ENCODE data around the gene TMEM59. TPM values are rescaled to one million over a fixed set of nuclear protein-coding genes. Genes with fewer than 3 reads are reported as not detected.
A peak's percentile ranks its signal among the peaks of the same experiment; 100 is the strongest.
"Not testable (repeated sequence)": the region's sequence is repeated elsewhere in the genome, so short reads cannot be mapped to it uniquely, and the experiment has no call there.

TMEM59 gene
- total RNA-seq, 1 experiment from 2014 or later, result 127 TPM

DNA sequence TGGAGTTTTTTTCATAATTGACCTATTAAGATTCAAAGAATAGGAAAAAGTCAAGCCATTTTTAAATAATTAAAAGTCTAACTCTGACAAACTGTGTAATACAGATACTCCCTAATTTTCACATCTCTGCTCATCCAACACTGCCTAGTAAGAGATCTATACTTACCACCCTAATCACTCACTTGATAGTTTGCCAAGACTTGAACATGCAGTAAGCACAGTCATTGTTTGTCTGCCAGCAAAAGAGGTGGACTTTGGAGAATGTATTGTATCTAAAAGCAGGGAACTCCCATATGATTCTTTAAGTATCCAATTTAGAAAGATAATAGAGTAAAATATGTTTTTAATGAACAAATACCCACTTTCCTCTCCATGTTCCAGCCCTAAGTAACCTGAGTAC lies 15.5 kb downstream of the TMEM59 start:
- H3K27me3 ChIP-seq (ENCODE audit: control insufficient read depth, insufficient read depth, low read length), result no peaks in the 10 kb centered on the region
- H3K36me3 ChIP-seq (replicated peaks; ENCODE audit: control insufficient read depth, insufficient read depth, low read length), result peaks cover 18% of the 10 kb centered on the region
- H3K4me3 ChIP-seq (ENCODE audit: insufficient read depth, low read depth, low read length), result no peak overlapping the region
- DNase-seq, result no peak

GRCh38 chr1:54028306-54029251 lies 24.4 kb downstream of the TMEM59 start:
- H3K4me3 ChIP-seq (ENCODE audit: insufficient read depth, low read depth, low read length), result no peak overlapping the region
- no peak for DNase-seq
- H3K36me3 ChIP-seq (replicated peaks; ENCODE audit: control insufficient read depth, insufficient read depth, low read length), result no peaks in the 10 kb centered on the region; the same call in 1 of the 2 replicates
- H3K27me3 ChIP-seq (ENCODE audit: control insufficient read depth, insufficient read depth, low read length), result no peaks in the 10 kb centered on the region

DNA sequence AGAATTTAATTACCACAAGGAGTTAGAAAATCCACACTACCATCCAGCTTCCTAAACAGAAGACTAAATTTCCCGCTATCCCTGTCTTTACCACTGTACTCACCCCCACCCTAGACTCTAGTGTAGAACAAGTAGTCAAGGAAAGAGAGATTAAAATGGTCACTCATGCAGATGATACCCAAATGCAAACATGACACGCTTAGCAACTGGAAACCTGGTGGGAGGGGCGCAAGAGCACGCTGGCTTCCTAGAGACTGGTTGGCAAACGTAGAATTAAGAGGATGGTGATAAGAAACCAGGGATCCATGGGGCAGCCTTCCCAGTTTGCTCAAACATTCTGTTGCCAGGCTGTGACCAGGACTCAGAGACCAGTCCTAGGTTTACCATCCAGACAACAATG lies 25.2 kb downstream of the TMEM59 start:
- Histone ChIP-seq H3K27me3 (ENCODE audit: control insufficient read depth, insufficient read depth, low read length) (no peaks in the 10 kb centered on the region), H3K36me3 (replicated peaks; ENCODE audit: control insufficient read depth, insufficient read depth, low read length) (no peaks in the 10 kb centered on the region; the same call in 1 of the 2 replicates), H3K4me3 (ENCODE audit: insufficient read depth, low read depth, low read length) (no peak overlapping the region)
- DNase-seq, result no peak

- H3K4me3 ChIP-seq (ENCODE audit: insufficient read depth, low read depth, low read length); H3K36me3 ChIP-seq (replicated peaks; ENCODE audit: control insufficient read depth, insufficient read depth, low read length); H3K27me3 ChIP-seq (ENCODE audit: control insufficient read depth, insufficient read depth, low read length); DNase-seq: not testable (repeated sequence)
Measured at GRCh38 chr1:54024811-54025210, 28.2 kb downstream of the TMEM59 start.

DNA sequence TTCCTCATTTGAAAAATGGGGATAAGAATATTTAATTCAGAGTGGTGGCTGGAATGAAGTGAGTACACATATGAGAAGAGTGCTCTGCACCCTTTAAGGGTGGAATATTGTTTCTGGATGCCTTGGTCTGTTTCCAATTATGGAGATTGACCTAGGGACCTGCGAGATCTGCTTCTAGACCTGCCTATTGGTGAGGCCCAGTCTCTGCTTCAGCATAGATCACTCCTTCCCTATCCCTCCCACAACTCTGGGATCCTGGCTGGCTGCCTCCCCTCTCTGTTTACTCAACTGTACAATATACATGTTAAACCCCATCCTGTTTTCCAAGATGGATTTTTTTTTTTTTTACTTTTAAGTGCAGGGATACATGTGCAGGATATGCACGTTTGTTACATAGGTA lies 28.6 kb downstream of the TMEM59 start:
- no peak for DNase-seq
- H3K27me3 ChIP-seq (ENCODE audit: control insufficient read depth, insufficient read depth, low read length), result no peaks in the 10 kb centered on the region
- no peaks in the 10 kb centered on the region; the same call in 1 of the 2 replicates for H3K36me3 ChIP-seq (replicated peaks; ENCODE audit: control insufficient read depth, insufficient read depth, low read length)
- no peak overlapping the region for H3K4me3 ChIP-seq (ENCODE audit: insufficient read depth, low read depth, low read length)

DNA sequence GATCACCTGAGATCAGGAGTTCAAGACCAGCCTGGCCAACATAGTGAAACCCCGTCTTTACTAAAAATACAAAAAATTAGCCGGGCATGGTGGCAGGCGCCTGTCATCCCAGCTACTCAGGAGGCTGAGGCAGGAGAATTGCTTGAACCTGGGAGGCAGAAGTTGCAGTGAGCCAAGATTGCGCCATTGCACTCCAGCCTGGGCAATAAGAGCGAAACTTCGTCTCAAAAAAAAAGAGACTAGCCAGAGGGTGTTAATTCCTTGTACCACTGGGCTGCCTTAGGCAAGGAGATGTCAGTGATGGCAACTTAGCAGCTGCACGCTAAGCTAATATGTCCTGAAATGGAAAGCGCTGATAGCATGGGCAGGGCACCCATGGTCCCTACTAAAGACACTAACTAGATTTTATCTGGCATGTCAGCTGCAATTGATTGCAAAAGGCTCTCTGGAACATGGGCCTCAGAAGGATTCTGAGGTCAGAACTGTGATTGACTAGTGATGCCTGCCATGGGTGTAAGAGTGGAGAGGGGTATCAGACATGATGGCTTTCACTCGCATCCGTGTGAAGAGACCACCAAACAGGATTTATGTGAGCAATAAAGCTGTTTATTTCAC lies 33.3 kb downstream of the TMEM59 start:
- H3K36me3 ChIP-seq (replicated peaks; ENCODE audit: control insufficient read depth, insufficient read depth, low read length); H3K27me3 ChIP-seq (ENCODE audit: control insufficient read depth, insufficient read depth, low read length); H3K4me3 ChIP-seq (ENCODE audit: insufficient read depth, low read depth, low read length): not testable (repeated sequence)
- peak; percentile 4 for DNase-seq

GRCh38 chr1:54018635-54019034 lies 34.4 kb downstream of the TMEM59 start:
- Histone ChIP-seq H3K27me3 (ENCODE audit: control insufficient read depth, insufficient read depth, low read length) (no peaks in the 10 kb centered on the region; the same call in 1 of the 2 replicates), H3K36me3 (replicated peaks; ENCODE audit: control insufficient read depth, insufficient read depth, low read length) (no peaks in the 10 kb centered on the region), H3K4me3 (ENCODE audit: insufficient read depth, low read depth, low read length) (no peak overlapping the region)
- DNase-seq, result no peak

GRCh38 chr1:54017979-54018378 lies 35.0 kb downstream of the TMEM59 start, which contains the start of gene LDLRAD1:
Gene LDLRAD1 (minus strand): TSS chr1:54018186. CDS start chr1:54018112, 74 bp downstream.
- no peak within 1 kb of the TSS for H3K4me3 ChIP-seq (ENCODE audit: insufficient read depth, low read depth, low read length)
- no peaks in the 10 kb centered on the region for H3K36me3 ChIP-seq (replicated peaks; ENCODE audit: control insufficient read depth, insufficient read depth, low read length)
- DNase-seq, result no peak
- no peaks in the 10 kb centered on the region; the same call in 1 of the 2 replicates for H3K27me3 ChIP-seq (ENCODE audit: control insufficient read depth, insufficient read depth, low read length)

DNA sequence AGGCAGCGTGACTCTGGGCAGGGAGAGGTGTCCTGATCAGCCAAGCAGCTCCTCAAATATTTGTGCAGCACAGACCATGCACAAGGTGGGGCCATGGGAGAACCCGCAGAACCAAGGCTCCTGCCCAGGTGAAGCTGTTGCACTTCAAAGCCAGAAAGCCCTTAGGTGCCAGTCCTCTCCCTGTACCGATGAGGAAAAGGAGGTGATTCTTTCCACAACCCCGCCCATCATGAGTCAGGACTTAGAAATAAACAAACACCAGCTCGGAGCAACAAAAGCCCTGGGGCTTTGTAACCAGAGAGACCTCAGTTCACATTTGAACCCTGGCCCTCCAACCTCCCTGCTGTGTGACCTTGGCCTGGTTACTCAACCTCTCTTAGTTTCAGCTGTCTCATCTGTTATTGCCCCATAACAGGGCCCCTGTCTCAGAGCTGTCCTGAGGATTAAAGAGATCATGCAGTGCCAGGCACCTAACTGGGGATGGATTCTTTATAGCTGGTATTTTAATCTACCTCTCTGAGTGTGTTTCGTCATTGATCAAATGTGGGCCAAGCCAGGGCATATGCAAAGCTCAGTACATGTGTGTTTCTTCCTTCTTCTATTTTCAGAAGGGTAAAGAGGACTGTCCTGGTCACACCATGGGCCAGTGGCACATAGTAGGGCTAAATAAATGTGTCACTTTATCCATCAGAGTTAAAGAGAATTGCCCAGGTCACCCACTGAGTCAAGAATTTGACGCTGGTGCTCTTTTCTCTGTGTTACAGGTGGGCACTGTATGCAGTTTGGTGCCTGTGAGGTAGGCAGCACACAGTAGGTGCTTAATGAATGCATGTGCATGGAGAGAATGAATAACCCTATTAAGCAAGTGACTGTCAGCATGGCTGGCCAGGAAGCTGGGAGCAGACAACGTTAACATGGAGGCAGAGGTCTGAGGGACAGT lies 36.4 kb downstream of the TMEM59 start:
- Histone ChIP-seq H3K36me3 (replicated peaks; ENCODE audit: control insufficient read depth, insufficient read depth, low read length) (no peaks in the 10 kb centered on the region), H3K4me3 (ENCODE audit: insufficient read depth, low read depth, low read length) (no peak overlapping the region), H3K27me3 (ENCODE audit: control insufficient read depth, insufficient read depth, low read length) (no peaks in the 10 kb centered on the region; the same call in 1 of the 2 replicates)
- DNase-seq, result peak; percentile 44

- H3K4me3 ChIP-seq (ENCODE audit: insufficient read depth, low read depth, low read length), result no peak overlapping the region
- H3K27me3 ChIP-seq (ENCODE audit: control insufficient read depth, insufficient read depth, low read length), result no peaks in the 10 kb centered on the region; the same call in 1 of the 2 replicates
- peak; percentile 65 for DNase-seq
- H3K36me3 ChIP-seq (replicated peaks; ENCODE audit: control insufficient read depth, insufficient read depth, low read length), result no peaks in the 10 kb centered on the region
Measured at GRCh38 chr1:54014009-54014629, 38.9 kb downstream of the TMEM59 start.

GRCh38 chr1:54013393-54014008 lies 39.5 kb downstream of the TMEM59 start:
- no peaks in the 10 kb centered on the region for H3K36me3 ChIP-seq (replicated peaks; ENCODE audit: control insufficient read depth, insufficient read depth, low read length)
- no peaks in the 10 kb centered on the region; the same call in 1 of the 2 replicates for H3K27me3 ChIP-seq (ENCODE audit: control insufficient read depth, insufficient read depth, low read length)
- no peak for DNase-seq
- no peak overlapping the region for H3K4me3 ChIP-seq (ENCODE audit: insufficient read depth, low read depth, low read length)

GRCh38 chr1:54012863-54013262 lies 40.1 kb downstream of the TMEM59 start:
- no peaks in the 10 kb centered on the region; the same call in 1 of the 2 replicates for H3K27me3 ChIP-seq (ENCODE audit: control insufficient read depth, insufficient read depth, low read length)
- H3K4me3 ChIP-seq (ENCODE audit: insufficient read depth, low read depth, low read length), result no peak overlapping the region
- H3K36me3 ChIP-seq (replicated peaks; ENCODE audit: control insufficient read depth, insufficient read depth, low read length), result no peaks in the 10 kb centered on the region
- no peak for DNase-seq

DNA sequence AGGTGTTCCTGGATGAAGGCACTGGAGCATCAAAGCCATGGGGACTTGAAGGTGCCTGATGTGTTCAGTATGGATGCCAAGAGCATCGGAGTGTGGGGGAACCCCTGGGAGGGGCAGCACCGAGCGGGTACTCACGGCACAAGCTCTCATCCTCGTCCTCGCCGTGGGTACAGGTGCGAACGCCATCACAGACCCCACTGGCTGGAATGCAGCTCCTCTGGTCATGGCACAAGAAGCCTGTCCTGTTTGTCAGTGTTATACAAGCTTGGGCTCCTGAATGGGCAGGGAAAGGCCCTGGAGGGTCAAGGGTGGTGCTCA lies 41.0 kb downstream of the TMEM59 start:
- H3K4me3 ChIP-seq (ENCODE audit: insufficient read depth, low read depth, low read length), result no peak overlapping the region
- no peaks in the 10 kb centered on the region for H3K36me3 ChIP-seq (replicated peaks; ENCODE audit: control insufficient read depth, insufficient read depth, low read length)
- no peak for DNase-seq
- H3K27me3 ChIP-seq (ENCODE audit: control insufficient read depth, insufficient read depth, low read length), result no peaks in the 10 kb centered on the region
